ENCODE results near the gene MEIG1. TPM values are rescaled to one million over a fixed set of nuclear protein-coding genes. Genes with fewer than 3 reads are reported as not detected.
"Not testable (repeated sequence)": the region's sequence is repeated elsewhere in the genome, so short reads cannot be mapped to it uniquely, and the experiment has no call there.

Gene MEIG1
- total and polyA plus RNA-seq, 2 donors = 0.76 to 2.2 TPM

- Histone ChIP-seq H3K27me3 (ENCODE audit: control insufficient read depth in 2 of 2, insufficient read depth in 1 of 2, low read length in 1 of 2) (no peaks in the 10 kb centered on the region), H3K4me1 (ENCODE audit: control insufficient read depth in 2 of 2, insufficient read depth in 2 of 2, low read length in 2 of 2) (no peaks in the 10 kb centered on the region), H3K9me3 (ENCODE audit: control insufficient read depth in 2 of 2, insufficient read depth in 1 of 2, low read length in 1 of 2) (no peaks in the 10 kb centered on the region), H3K4me3 (ENCODE audit: low read length in 2 of 2) (no peak overlapping the region), H3K36me3 (ENCODE audit: control insufficient read depth in 2 of 2, insufficient read depth in 2 of 2, low read length in 1 of 2) (no peaks in the 10 kb centered on the region), H3K27ac (ENCODE audit: low read depth in 1 of 2, low read length in 1 of 2) (no peak overlapping the region)
- DNase-seq (ENCODE audit: low read depth in 6 of 9, low spot score in 9 of 9) = no peak
- 31% methylated on average over 21 of the region's 21 CpGs for WGBS
These were observed 16.6 kb downstream of the MEIG1 start for GRCh38 chr10:14975672-14976273.

- Histone ChIP-seq H3K36me3 (ENCODE audit: control insufficient read depth in 2 of 2, insufficient read depth in 2 of 2, low read length in 1 of 2) (no peaks in the 10 kb centered on the region), H3K4me3 (ENCODE audit: low read length in 2 of 2) (no peak overlapping the region), H3K4me1 (ENCODE audit: control insufficient read depth in 2 of 2, insufficient read depth in 2 of 2, low read length in 2 of 2) (no peaks in the 10 kb centered on the region), H3K27me3 (ENCODE audit: control insufficient read depth in 2 of 2, insufficient read depth in 1 of 2, low read length in 1 of 2) (no peaks in the 10 kb centered on the region), H3K27ac (ENCODE audit: low read depth in 1 of 2, low read length in 1 of 2) (no peak overlapping the region), H3K9me3 (ENCODE audit: control insufficient read depth in 2 of 2, insufficient read depth in 1 of 2, low read length in 1 of 2) (no peaks in the 10 kb centered on the region)
- DNase-seq (ENCODE audit: low read depth in 6 of 9, low spot score in 9 of 9) = no peak
- WGBS = 98% methylated on average over 3 of the region's 3 CpGs
These were observed 23.6 kb downstream of the MEIG1 start for GRCh38 chr10:14982744-14983143.

GRCh38 chr10:14989552-14989951, 30.4 kb downstream of the MEIG1 start:
- not testable (repeated sequence) for H3K27ac ChIP-seq (ENCODE audit: low read depth in 1 of 2, low read length in 1 of 2); H3K27me3 ChIP-seq (ENCODE audit: control insufficient read depth in 2 of 2, insufficient read depth in 1 of 2, low read length in 1 of 2); H3K9me3 ChIP-seq (ENCODE audit: control insufficient read depth in 2 of 2, insufficient read depth in 1 of 2, low read length in 1 of 2); H3K36me3 ChIP-seq (ENCODE audit: control insufficient read depth in 2 of 2, insufficient read depth in 2 of 2, low read length in 1 of 2); H3K4me1 ChIP-seq (ENCODE audit: control insufficient read depth in 2 of 2, insufficient read depth in 2 of 2, low read length in 2 of 2); DNase-seq (ENCODE audit: low read depth in 6 of 9, low spot score in 9 of 9); H3K4me3 ChIP-seq (ENCODE audit: low read length in 2 of 2)
- 97% methylated on average over 6 of the region's 6 CpGs for WGBS

GRCh38 chr10:14991035-14991749, 32.0 kb downstream of the MEIG1 start:
- not testable (repeated sequence) for H3K36me3 ChIP-seq (ENCODE audit: control insufficient read depth in 2 of 2, insufficient read depth in 2 of 2, low read length in 1 of 2); H3K27me3 ChIP-seq (ENCODE audit: control insufficient read depth in 2 of 2, insufficient read depth in 1 of 2, low read length in 1 of 2); H3K4me3 ChIP-seq (ENCODE audit: low read length in 2 of 2); H3K4me1 ChIP-seq (ENCODE audit: control insufficient read depth in 2 of 2, insufficient read depth in 2 of 2, low read length in 2 of 2); H3K27ac ChIP-seq (ENCODE audit: low read depth in 1 of 2, low read length in 1 of 2); H3K9me3 ChIP-seq (ENCODE audit: control insufficient read depth in 2 of 2, insufficient read depth in 1 of 2, low read length in 1 of 2)
- DNase-seq (ENCODE audit: low read depth in 6 of 9, low spot score in 9 of 9) = peak in 2 of 9 donors; percentile 22 to 60
- 77% methylated on average over 18 of the region's 19 CpGs for WGBS

GRCh38 chr10:14992336-14992735, 33.1 kb downstream of the MEIG1 start:
- DNase-seq (ENCODE audit: low read depth in 6 of 9, low spot score in 9 of 9); H3K27me3 ChIP-seq (ENCODE audit: control insufficient read depth in 2 of 2, insufficient read depth in 1 of 2, low read length in 1 of 2): not testable (repeated sequence)
- WGBS = 93% methylated on average over 9 of the region's 9 CpGs

GRCh38 chr10:14993500-14994455, 34.6 kb downstream of the MEIG1 start:
- not testable (repeated sequence) for H3K4me3 ChIP-seq (ENCODE audit: low read length in 2 of 2); H3K9me3 ChIP-seq (ENCODE audit: control insufficient read depth in 2 of 2, insufficient read depth in 1 of 2, low read length in 1 of 2); H3K27me3 ChIP-seq (ENCODE audit: control insufficient read depth in 2 of 2, insufficient read depth in 1 of 2, low read length in 1 of 2); H3K36me3 ChIP-seq (ENCODE audit: control insufficient read depth in 2 of 2, insufficient read depth in 2 of 2, low read length in 1 of 2); H3K4me1 ChIP-seq (ENCODE audit: control insufficient read depth in 2 of 2, insufficient read depth in 2 of 2, low read length in 2 of 2); H3K27ac ChIP-seq (ENCODE audit: low read depth in 1 of 2, low read length in 1 of 2); DNase-seq (ENCODE audit: low read depth in 6 of 9, low spot score in 9 of 9)
- 87% methylated on average over 32 of the region's 32 CpGs for WGBS

More at GRCh38 chr10:14992336-14992735, 33.1 kb downstream of the MEIG1 start:
- H3K4me1 ChIP-seq (ENCODE audit: control insufficient read depth in 2 of 2, insufficient read depth in 2 of 2, low read length in 2 of 2); H3K36me3 ChIP-seq (ENCODE audit: control insufficient read depth in 2 of 2, insufficient read depth in 2 of 2, low read length in 1 of 2); H3K9me3 ChIP-seq (ENCODE audit: control insufficient read depth in 2 of 2, insufficient read depth in 1 of 2, low read length in 1 of 2); H3K4me3 ChIP-seq (ENCODE audit: low read length in 2 of 2): not testable (repeated sequence)
- H3K27ac ChIP-seq (ENCODE audit: low read depth in 1 of 2, low read length in 1 of 2) = peak overlapping the region in 1 of 2 donors; percentile 46

GRCh38 chr10:14995964-14996565, 36.9 kb downstream of the MEIG1 start:
- Histone ChIP-seq H3K27ac (ENCODE audit: low read depth in 1 of 2, low read length in 1 of 2) (no peak overlapping the region), H3K27me3 (ENCODE audit: control insufficient read depth in 2 of 2, insufficient read depth in 1 of 2, low read length in 1 of 2) (no peaks in the 10 kb centered on the region), H3K36me3 (ENCODE audit: control insufficient read depth in 2 of 2, insufficient read depth in 2 of 2, low read length in 1 of 2) (no peaks in the 10 kb centered on the region), H3K4me1 (ENCODE audit: control insufficient read depth in 2 of 2, insufficient read depth in 2 of 2, low read length in 2 of 2) (no peaks in the 10 kb centered on the region), H3K4me3 (ENCODE audit: low read length in 2 of 2) (no peak overlapping the region), H3K9me3 (ENCODE audit: control insufficient read depth in 2 of 2, insufficient read depth in 1 of 2, low read length in 1 of 2) (peaks cover 0 to 8% of the 10 kb centered on the region in 2 donors)
- no peak for DNase-seq (ENCODE audit: low read depth in 6 of 9, low spot score in 9 of 9)
- 86% methylated on average over 50 of the region's 50 CpGs for WGBS

GRCh38 chr10:15013530-15013929, 54.3 kb downstream of the MEIG1 start:
- H3K36me3 ChIP-seq (ENCODE audit: control insufficient read depth in 2 of 2, insufficient read depth in 2 of 2, low read length in 1 of 2); DNase-seq (ENCODE audit: low read depth in 6 of 9, low spot score in 9 of 9); H3K4me1 ChIP-seq (ENCODE audit: control insufficient read depth in 2 of 2, insufficient read depth in 2 of 2, low read length in 2 of 2); H3K4me3 ChIP-seq (ENCODE audit: low read length in 2 of 2); H3K9me3 ChIP-seq (ENCODE audit: control insufficient read depth in 2 of 2, insufficient read depth in 1 of 2, low read length in 1 of 2); H3K27ac ChIP-seq (ENCODE audit: low read depth in 1 of 2, low read length in 1 of 2); H3K27me3 ChIP-seq (ENCODE audit: control insufficient read depth in 2 of 2, insufficient read depth in 1 of 2, low read length in 1 of 2): not testable (repeated sequence)
- WGBS = 82% methylated on average over 5 of the region's 5 CpGs
